ENCODE data around the gene STX5. TPM values are rescaled to one million over a fixed set of nuclear protein-coding genes. Genes with fewer than 3 reads are reported as not detected.

Gene STX5
- total and polyA plus RNA-seq, 9 of the 15 experiments (the other 6 are each of a cell fraction or from before 2014, with no cell fraction given): 2.8 to 28.6 (median 23.7) TPM

DNA sequence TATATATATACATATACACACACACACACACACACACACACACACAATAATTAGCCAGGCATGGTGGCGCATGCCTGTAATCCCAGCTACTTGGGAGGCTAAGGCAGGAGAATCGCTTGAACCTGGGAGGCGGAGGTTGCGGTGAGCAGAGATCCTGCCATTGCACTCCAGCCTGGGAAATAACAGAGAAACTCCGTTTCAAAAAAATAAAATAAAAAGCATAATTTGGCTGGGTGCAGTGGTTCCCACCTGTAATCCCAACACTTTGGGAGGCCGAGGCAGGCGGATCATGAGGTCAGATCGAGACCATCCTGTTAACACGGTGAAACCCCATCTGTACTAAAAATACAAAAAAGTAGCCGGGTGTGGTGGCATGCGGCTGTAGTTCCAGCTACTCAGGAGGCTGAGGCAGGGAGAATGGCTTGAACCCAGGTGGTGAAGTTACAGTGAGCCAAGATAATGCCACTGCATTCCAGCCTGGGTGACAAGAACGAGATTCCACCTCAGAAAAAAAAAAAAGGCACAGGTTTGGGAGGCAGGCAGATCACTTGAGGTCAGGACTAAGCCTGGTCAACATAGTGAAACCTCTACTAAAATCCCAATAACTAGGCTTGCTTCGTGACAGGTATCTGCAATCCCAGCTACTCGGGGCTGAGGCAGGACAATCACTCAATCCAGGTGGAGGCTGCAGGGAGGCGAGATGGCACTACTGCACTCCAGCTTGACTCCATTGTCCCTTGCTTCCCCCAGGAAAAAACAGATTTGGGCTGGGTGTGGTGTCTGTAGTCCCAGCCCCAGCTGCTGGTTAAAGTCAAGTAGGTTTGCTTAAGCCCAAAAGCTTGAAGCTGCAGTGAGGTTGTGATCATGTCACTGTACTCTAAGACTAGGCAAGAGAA, 19.3 kb upstream of the STX5 start (continued):
- TF ChIP-seq, protein P1, sequence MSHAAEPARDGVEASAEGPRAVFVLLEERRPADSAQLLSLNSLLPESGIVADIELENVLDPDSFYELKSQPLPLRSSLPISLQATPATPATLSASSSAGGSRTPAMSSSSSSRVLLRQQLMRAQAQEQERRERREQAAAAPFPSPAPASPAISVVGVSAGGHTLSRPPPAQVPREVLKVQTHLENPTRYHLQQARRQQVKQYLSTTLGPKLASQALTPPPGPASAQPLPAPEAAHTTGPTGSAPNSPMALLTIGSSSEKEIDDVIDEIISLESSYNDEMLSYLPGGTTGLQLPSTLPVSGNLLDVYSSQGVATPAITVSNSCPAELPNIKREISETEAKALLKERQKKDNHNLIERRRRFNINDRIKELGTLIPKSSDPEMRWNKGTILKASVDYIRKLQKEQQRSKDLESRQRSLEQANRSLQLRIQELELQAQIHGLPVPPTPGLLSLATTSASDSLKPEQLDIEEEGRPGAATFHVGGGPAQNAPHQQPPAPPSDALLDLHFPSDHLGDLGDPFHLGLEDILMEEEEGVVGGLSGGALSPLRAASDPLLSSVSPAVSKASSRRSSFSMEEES (CRISPR knock-in tag; IDR thresholded peaks at IDR 0.05): no peak
- no peak for TF ChIP-seq WHSC1 (IDR thresholded peaks at IDR 0.05; ENCODE audit: low read length)
- no peak for TF ChIP-seq ATF7 (IDR thresholded peaks at IDR 0.05)
- TF ChIP-seq, protein P2, sequence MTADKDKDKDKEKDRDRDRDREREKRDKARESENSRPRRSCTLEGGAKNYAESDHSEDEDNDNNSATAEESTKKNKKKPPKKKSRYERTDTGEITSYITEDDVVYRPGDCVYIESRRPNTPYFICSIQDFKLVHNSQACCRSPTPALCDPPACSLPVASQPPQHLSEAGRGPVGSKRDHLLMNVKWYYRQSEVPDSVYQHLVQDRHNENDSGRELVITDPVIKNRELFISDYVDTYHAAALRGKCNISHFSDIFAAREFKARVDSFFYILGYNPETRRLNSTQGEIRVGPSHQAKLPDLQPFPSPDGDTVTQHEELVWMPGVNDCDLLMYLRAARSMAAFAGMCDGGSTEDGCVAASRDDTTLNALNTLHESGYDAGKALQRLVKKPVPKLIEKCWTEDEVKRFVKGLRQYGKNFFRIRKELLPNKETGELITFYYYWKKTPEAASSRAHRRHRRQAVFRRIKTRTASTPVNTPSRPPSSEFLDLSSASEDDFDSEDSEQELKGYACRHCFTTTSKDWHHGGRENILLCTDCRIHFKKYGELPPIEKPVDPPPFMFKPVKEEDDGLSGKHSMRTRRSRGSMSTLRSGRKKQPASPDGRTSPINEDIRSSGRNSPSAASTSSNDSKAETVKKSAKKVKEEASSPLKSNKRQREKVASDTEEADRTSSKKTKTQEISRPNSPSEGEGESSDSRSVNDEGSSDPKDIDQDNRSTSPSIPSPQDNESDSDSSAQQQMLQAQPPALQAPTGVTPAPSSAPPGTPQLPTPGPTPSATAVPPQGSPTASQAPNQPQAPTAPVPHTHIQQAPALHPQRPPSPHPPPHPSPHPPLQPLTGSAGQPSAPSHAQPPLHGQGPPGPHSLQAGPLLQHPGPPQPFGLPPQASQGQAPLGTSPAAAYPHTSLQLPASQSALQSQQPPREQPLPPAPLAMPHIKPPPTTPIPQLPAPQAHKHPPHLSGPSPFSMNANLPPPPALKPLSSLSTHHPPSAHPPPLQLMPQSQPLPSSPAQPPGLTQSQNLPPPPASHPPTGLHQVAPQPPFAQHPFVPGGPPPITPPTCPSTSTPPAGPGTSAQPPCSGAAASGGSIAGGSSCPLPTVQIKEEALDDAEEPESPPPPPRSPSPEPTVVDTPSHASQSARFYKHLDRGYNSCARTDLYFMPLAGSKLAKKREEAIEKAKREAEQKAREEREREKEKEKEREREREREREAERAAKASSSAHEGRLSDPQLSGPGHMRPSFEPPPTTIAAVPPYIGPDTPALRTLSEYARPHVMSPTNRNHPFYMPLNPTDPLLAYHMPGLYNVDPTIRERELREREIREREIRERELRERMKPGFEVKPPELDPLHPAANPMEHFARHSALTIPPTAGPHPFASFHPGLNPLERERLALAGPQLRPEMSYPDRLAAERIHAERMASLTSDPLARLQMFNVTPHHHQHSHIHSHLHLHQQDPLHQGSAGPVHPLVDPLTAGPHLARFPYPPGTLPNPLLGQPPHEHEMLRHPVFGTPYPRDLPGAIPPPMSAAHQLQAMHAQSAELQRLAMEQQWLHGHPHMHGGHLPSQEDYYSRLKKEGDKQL (CRISPR knock-in tag; IDR thresholded peaks at IDR 0.05; ENCODE audit: borderline replicate concordance): no peak
- peak; percentile 65; the same call in 1 of the 2 replicates for TF ChIP-seq TGIF2 (CRISPR knock-in tag; IDR thresholded peaks at IDR 0.05)
- peak; percentile 82; the same call in 1 of the 2 replicates for TF ChIP-seq PTBP1 (IDR thresholded peaks at IDR 0.05; ENCODE audit: low read depth, low read length)
- TF ChIP-seq, protein P3, sequence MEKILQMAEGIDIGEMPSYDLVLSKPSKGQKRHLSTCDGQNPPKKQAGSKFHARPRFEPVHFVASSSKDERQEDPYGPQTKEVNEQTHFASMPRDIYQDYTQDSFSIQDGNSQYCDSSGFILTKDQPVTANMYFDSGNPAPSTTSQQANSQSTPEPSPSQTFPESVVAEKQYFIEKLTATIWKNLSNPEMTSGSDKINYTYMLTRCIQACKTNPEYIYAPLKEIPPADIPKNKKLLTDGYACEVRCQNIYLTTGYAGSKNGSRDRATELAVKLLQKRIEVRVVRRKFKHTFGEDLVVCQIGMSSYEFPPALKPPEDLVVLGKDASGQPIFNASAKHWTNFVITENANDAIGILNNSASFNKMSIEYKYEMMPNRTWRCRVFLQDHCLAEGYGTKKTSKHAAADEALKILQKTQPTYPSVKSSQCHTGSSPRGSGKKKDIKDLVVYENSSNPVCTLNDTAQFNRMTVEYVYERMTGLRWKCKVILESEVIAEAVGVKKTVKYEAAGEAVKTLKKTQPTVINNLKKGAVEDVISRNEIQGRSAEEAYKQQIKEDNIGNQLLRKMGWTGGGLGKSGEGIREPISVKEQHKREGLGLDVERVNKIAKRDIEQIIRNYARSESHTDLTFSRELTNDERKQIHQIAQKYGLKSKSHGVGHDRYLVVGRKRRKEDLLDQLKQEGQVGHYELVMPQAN (IDR thresholded peaks at IDR 0.05; ENCODE audit: borderline replicate concordance): 0 out of 2 replicates have a peak, but pooled peaks have one; percentile 13
- TF ChIP-seq, protein P4, sequence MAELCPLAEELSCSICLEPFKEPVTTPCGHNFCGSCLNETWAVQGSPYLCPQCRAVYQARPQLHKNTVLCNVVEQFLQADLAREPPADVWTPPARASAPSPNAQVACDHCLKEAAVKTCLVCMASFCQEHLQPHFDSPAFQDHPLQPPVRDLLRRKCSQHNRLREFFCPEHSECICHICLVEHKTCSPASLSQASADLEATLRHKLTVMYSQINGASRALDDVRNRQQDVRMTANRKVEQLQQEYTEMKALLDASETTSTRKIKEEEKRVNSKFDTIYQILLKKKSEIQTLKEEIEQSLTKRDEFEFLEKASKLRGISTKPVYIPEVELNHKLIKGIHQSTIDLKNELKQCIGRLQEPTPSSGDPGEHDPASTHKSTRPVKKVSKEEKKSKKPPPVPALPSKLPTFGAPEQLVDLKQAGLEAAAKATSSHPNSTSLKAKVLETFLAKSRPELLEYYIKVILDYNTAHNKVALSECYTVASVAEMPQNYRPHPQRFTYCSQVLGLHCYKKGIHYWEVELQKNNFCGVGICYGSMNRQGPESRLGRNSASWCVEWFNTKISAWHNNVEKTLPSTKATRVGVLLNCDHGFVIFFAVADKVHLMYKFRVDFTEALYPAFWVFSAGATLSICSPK (IDR thresholded peaks at IDR 0.05; ENCODE audit: borderline replicate concordance): no peak
- no peak for TF ChIP-seq KLF6 (CRISPR knock-in tag; IDR thresholded peaks at IDR 0.05; ENCODE audit: borderline replicate concordance)
- TF ChIP-seq, protein P5, sequence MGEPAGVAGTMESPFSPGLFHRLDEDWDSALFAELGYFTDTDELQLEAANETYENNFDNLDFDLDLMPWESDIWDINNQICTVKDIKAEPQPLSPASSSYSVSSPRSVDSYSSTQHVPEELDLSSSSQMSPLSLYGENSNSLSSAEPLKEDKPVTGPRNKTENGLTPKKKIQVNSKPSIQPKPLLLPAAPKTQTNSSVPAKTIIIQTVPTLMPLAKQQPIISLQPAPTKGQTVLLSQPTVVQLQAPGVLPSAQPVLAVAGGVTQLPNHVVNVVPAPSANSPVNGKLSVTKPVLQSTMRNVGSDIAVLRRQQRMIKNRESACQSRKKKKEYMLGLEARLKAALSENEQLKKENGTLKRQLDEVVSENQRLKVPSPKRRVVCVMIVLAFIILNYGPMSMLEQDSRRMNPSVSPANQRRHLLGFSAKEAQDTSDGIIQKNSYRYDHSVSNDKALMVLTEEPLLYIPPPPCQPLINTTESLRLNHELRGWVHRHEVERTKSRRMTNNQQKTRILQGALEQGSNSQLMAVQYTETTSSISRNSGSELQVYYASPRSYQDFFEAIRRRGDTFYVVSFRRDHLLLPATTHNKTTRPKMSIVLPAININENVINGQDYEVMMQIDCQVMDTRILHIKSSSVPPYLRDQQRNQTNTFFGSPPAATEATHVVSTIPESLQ (CRISPR knock-in tag; IDR thresholded peaks at IDR 0.05): peak; percentile 75; the same call in 1 of the 2 replicates
- no peak for TF ChIP-seq OTX1 (CRISPR knock-in tag; IDR thresholded peaks at IDR 0.05)
- peak; percentile 63 for TF ChIP-seq KHSRP (IDR thresholded peaks at IDR 0.05)
- TF ChIP-seq U2AF1 (optimal IDR thresholded peaks at IDR 0.05; ENCODE audit: low read depth, low read length): no peak

Data from K562 (cell line).